ENCODE data around the gene SLC17A5. TPM values are rescaled to one million over a fixed set of nuclear protein-coding genes. Genes with fewer than 3 reads are reported as not detected.

SLC17A5 gene
- total and polyA plus RNA-seq, 9 of the 15 experiments (the other 6 are each of a cell fraction or from before 2014, with no cell fraction given) = 1.3 to 7.2 (median 3.4) TPM

- peak; percentile 45 for TF ChIP-seq ZNF592 (IDR thresholded peaks at IDR 0.05)
- peak; percentile 87 for TF ChIP-seq DPF2 (IDR thresholded peaks at IDR 0.05)
- no peak for TF ChIP-seq TFE3 (CRISPR knock-in tag; IDR thresholded peaks at IDR 0.05)
- TF ChIP-seq ATF3 (IDR thresholded peaks at IDR 0.05) = peak; percentile 94
- no peak for TF ChIP-seq ATF3 (CRISPR knock-in tag; conservative IDR thresholded peaks at IDR 0.05)
- no peak for TF ChIP-seq DMBX1 (CRISPR knock-in tag; IDR thresholded peaks at IDR 0.05; ENCODE audit: borderline replicate concordance)
- no peak for TF ChIP-seq CHCHD3 (CRISPR knock-in tag; IDR thresholded peaks at IDR 0.05)
- peak; percentile 33; the same call in 1 of the 2 replicates for TF ChIP-seq RNF2 (IDR thresholded peaks at IDR 0.05)
- no peak for TF ChIP-seq NONO (IDR thresholded peaks at IDR 0.05; ENCODE audit: low read depth in 2 of 2, low read length in 1 of 2)
- TF ChIP-seq SAFB2 (IDR thresholded peaks at IDR 0.05; ENCODE audit: borderline replicate concordance, low read depth, low read length, severe bottlenecking) = no peak
- TF ChIP-seq SRSF3 (IDR thresholded peaks at IDR 0.05; ENCODE audit: insufficient read depth, low read length) = no peak
- TF ChIP-seq HDAC2 (IDR thresholded peaks at IDR 0.05) = no peak
- peak; percentile 57; the same call in 1 of the 2 replicates for TF ChIP-seq CEBPG (CRISPR knock-in tag; IDR thresholded peaks at IDR 0.05)
- TF ChIP-seq CEBPG (tag; conservative IDR thresholded peaks at IDR 0.05 in 1 of 2, IDR thresholded peaks at IDR 0.05 in 1 of 2) = peak; percentile 88 to 93
- no peak for TF ChIP-seq ZBTB26 (CRISPR knock-in tag; IDR thresholded peaks at IDR 0.05)
- 0 out of 2 replicates have a peak, but pooled peaks have one; percentile 20 for TF ChIP-seq HBP1 (CRISPR knock-in tag; IDR thresholded peaks at IDR 0.05)
- no peak for TF ChIP-seq ZNF232 (CRISPR knock-in tag; IDR thresholded peaks at IDR 0.05)
- TF ChIP-seq SMARCC2 (IDR thresholded peaks at IDR 0.05; ENCODE audit: low read depth) = peak; percentile 64; the same call in 1 of the 2 replicates
Observed at GRCh38 chr6:73585566-73586415, 68.0 kb downstream of the SLC17A5 start (continued).

All from K562 (cell line).